Effector memory CD4-positive, alpha-beta T cell (primary cell): ENCODE data around the gene SRCIN1.

Experiments
- DNase-seq, 3 donors: peaks; one replicate each; pipeline ENCODE4 v3.0.0-alpha.2; 2020
- H3K27ac ChIP-seq: 2 replicates; pipeline ENCODE4 v1.7.0; 2013; ENCODE audit warnings: mild to moderate bottlenecking, low read length, moderate library complexity; ENCODE audit not compliant: insufficient read depth, poor library complexity, severe bottlenecking
- H3K27me3 ChIP-seq: replicated peaks from 2 replicates; pipeline ENCODE4 v1.7.0; 2013; ENCODE audit warnings: mild to moderate bottlenecking, low read length; ENCODE audit not compliant: insufficient read depth, control insufficient read depth, poor library complexity, severe bottlenecking
- H3K36me3 ChIP-seq: 2 replicates; pipeline ENCODE4 v1.7.0; 2013; ENCODE audit warnings: mild to moderate bottlenecking, low read length, moderate library complexity; ENCODE audit not compliant: control insufficient read depth, insufficient read depth
- H3K4me1 ChIP-seq: 2 replicates; pipeline ENCODE4 v1.7.0; 2013; ENCODE audit warnings: low read length, mild to moderate bottlenecking; ENCODE audit not compliant: control insufficient read depth, insufficient read depth, poor library complexity, severe bottlenecking
- H3K4me3 ChIP-seq: 2 replicates; pipeline ENCODE4 v1.7.0; 2013; ENCODE audit warnings: low read length, low read depth, mild to moderate bottlenecking; ENCODE audit not compliant: insufficient read depth, poor library complexity, severe bottlenecking
- H3K9me3 ChIP-seq: 2 replicates; pipeline ENCODE4 v1.7.0; 2013; ENCODE audit warnings: mild to moderate bottlenecking, low read length, moderate library complexity; ENCODE audit not compliant: control insufficient read depth

SRCIN1 gene

DNA sequence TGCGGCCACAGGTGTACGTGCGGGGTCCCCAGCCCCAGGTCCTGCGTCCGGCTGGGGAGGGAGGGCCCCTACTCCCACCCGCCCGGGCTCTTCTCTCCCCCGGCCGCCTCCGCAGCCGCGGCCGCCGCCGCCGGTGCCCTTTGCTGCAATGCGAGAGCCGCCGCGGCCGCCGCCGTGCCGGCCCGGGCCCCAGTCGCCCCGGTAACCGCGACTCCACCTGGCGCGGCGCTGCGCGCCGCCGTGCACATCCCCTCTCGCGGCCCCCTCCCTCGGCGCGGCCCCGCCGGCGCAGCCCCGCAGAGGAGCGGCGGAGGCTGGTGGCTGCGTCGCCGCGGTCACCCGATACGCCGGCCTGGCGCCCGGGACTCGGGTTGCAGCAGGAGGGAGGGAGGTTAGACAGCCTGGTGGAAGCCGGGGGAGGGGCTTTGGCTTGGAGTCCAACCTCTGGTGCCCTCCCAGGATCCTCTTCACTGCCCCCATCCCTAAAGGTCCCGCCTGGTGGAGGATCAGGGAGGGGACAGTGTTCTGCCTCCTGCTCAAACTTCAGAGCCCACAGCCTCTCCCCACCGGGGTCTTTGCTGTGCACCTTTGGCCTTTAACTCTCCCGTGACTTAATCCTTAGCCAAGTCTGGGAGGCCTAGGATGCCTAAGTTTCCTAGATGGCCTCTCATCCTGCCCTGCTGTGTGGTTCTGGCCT lies 32.9 kb downstream of the SRCIN1 start:
- Histone ChIP-seq H3K36me3 (no peaks in the 10 kb centered on the region), H3K4me3 (no peak overlapping the region), H3K27ac (no peak overlapping the region), H3K27me3 (peaks cover 59% of the 10 kb centered on the region), H3K9me3 (no peaks in the 10 kb centered on the region), H3K4me1 (peaks cover under 1% of the 10 kb centered on the region)
- DNase-seq = no peak

DNA sequence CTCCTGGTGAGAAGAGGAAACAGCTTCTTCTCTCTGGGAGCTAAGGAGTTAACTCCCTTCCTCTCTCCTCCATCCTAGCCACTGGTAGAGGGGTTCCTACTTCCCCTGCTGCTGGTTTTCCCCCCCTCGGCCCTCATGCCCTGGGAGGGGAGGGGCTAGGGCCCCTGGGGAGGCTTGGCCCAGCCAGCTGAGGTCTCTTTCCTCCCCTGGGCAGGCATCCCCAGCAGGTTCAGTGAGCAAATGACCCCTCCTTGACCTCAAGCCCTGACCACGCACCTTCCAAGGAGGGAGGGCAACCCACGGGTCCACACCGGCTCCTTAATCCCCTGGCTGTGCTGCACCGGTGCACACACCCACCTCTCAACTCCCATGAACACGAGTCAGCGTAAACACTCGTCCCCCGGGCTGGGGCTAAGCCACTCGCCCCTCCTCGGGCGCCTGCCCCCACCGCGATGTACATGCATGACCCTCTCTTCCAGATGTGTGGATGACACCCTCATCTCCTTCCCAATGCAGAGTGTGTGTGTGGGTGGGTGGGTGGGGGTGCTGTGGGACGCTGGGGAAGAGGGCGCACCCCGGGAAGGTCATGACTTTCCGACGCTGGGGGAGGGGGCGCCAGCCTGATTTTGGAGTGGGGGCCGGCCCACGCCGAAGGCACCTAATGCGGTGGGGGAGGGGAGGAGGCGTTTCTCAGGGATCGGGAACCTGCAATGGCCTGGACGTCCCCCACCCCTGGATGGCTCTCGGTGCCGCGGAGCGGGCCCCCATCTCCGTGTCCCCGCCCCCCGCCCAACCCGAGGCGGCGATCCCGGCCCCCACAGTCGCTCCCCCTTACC lies 33.7 kb downstream of the SRCIN1 start:
- Histone ChIP-seq H3K27me3 (peaks cover 57% of the 10 kb centered on the region), H3K9me3 (no peaks in the 10 kb centered on the region), H3K27ac (no peak overlapping the region), H3K36me3 (no peaks in the 10 kb centered on the region), H3K4me3 (no peak overlapping the region), H3K4me1 (no peaks in the 10 kb centered on the region)
- DNase-seq = no peak

DNA sequence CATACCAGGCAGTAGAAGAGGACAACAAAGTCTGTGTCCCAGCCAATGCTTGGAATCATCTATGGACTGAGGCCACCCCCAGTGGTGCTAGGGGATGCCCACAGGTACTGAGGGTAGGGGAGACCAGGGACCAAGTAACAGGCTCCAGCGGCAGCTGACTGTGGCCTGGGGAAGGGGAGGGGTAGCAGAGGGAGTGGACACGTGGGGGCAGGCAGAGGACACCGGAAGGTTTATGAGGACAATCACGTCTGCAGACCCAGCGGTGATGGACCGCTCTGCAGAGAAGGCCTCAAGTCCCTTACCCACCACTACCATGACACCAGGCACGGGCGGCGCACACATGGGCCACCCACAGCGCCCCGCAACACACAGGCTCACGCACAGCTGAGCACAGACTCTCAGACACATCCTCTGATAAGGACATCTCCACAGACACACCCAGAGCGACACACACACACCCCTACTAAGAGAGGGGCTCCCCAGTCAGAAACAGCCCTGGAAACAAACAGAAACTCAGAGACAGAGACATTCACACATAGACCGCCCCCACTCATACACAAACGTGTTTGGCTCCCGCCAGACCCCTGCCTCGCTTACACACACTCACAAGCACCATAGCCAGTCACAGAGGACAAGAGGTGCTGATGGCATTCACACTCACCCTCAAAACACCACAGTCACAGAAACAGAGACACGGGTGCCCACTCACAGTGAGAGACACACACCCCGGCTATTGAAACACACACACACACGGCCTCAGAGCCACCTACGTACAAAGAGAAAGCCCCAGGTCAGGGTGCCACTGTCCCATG lies 35.8 kb downstream of the SRCIN1 start:
- DNase-seq = no peak
- Histone ChIP-seq H3K4me1 (no peaks in the 10 kb centered on the region), H3K27me3 (peaks cover 74% of the 10 kb centered on the region), H3K36me3 (no peaks in the 10 kb centered on the region), H3K27ac (no peak overlapping the region), H3K9me3 (no peaks in the 10 kb centered on the region), H3K4me3 (no peak overlapping the region)

DNA sequence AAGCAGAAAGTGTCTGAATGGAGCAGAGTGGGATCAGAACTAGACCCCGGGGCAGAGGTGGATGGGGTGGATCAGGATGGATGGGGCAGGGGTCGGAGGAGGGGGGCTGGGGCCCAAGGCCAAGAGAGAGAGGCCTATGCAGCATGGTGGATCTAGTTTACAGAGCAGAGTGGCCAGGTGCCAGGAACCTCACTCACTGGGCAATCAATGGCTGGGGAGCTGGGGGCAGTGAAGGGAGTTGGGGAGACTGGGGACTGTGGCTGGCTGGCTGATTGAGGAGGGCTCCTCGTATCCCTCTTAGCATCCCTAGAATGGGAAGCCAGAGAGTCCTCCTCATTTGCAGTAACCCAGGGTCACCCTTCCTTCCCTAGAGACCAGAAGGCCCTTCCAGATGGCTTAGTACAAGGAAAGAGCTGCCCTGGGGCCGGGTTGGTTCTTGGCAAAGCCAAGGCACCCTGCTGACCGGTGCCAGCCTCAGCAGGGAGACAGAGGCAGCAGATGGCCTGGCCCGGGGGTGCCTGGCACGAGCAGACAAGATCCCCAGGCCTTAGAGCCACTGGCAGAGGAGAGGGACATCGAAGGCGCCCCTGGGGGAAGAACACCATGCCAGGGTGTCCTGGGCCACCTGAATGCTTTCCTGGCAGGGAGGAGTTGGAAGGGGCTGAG lies 36.8 kb downstream of the SRCIN1 start:
- H3K4me1 ChIP-seq = peaks cover 5% of the 10 kb centered on the region

DNA sequence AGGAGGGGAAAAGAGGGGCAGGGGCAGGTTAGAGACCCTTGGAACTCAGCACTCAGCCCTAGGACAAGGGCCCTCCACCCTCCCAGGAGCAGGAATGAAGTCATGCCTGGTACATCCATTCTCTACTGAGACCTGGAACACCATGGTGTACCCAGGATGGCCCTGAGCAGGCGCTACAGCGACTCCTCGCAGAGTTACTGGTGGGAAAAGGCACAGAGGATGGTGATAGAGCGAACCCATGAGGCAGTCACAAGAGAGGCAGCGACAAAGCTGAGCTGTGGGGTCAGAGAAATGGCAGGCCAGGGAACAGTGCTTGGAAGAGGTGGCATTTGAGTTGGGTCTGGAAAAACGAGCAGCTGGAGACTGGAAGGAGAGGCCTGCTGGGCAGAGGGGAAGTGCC lies 37.5 kb downstream of the SRCIN1 start:
- Histone ChIP-seq H3K4me3 (no peak overlapping the region), H3K36me3 (no peaks in the 10 kb centered on the region), H3K4me1 (peaks cover 12% of the 10 kb centered on the region), H3K27me3 (peaks cover 81% of the 10 kb centered on the region), H3K9me3 (no peaks in the 10 kb centered on the region), H3K27ac (no peak overlapping the region)
- DNase-seq = no peak

More for the DNA sequence above, 36.8 kb downstream of the SRCIN1 start:
- Histone ChIP-seq H3K27me3 (peaks cover 81% of the 10 kb centered on the region), H3K27ac (no peak overlapping the region), H3K9me3 (no peaks in the 10 kb centered on the region), H3K36me3 (no peaks in the 10 kb centered on the region), H3K4me3 (no peak overlapping the region)
- no peak for DNase-seq

GRCh38 chr17:38567350-38567749 lies 38.4 kb downstream of the SRCIN1 start:
- Histone ChIP-seq H3K4me3 (no peak overlapping the region), H3K4me1 (peaks cover 19% of the 10 kb centered on the region), H3K9me3 (no peaks in the 10 kb centered on the region), H3K27me3 (peaks cover 85% of the 10 kb centered on the region), H3K36me3 (no peaks in the 10 kb centered on the region), H3K27ac (no peak overlapping the region)
- DNase-seq = no peak

- Histone ChIP-seq H3K27me3 (peaks cover 87% of the 10 kb centered on the region), H3K27ac (no peak overlapping the region), H3K9me3 (no peaks in the 10 kb centered on the region), H3K4me1 (peaks cover 25% of the 10 kb centered on the region), H3K36me3 (no peaks in the 10 kb centered on the region), H3K4me3 (no peak overlapping the region)
- DNase-seq = no peak
Measured at GRCh38 chr17:38566666-38567031, 39.1 kb downstream of the SRCIN1 start.

- peaks cover 26% of the 10 kb centered on the region for H3K4me1 ChIP-seq
- peaks cover 87% of the 10 kb centered on the region for H3K27me3 ChIP-seq
Measured at GRCh38 chr17:38565853-38566665, 39.7 kb downstream of the SRCIN1 start.

DNA sequence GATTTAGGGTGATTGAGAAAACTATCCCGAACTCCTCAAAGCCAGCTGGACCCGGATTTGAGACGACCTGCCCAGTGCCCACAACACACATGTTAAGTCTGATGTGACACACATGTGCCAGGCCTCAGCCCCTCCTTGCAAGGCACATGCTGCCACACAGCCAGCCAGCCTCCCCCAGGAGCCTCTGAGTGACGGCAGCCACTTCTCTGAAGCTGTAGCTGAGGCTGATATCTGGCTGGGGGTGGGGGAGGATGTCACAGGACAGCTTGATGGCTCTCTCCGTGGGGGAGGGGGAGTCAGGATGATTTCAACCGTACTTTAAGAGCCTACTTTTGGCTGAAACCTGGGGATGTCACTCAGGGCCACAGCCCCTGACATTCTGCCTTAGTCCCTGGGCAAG lies 40.9 kb downstream of the SRCIN1 start:
- no peak for DNase-seq
- Histone ChIP-seq H3K9me3 (no peaks in the 10 kb centered on the region), H3K27ac (no peak overlapping the region), H3K4me3 (no peak overlapping the region), H3K27me3 (peaks cover 84% of the 10 kb centered on the region), H3K36me3 (no peaks in the 10 kb centered on the region), H3K4me1 (peaks cover 38% of the 10 kb centered on the region)

More at GRCh38 chr17:38565853-38566665, 39.7 kb downstream of the SRCIN1 start:
- Histone ChIP-seq H3K4me3 (no peak overlapping the region), H3K9me3 (no peaks in the 10 kb centered on the region), H3K27ac (no peak overlapping the region), H3K36me3 (no peaks in the 10 kb centered on the region)
- no peak for DNase-seq
